ENCODE measurements around the gene CWC27.

GRCh38 chr5:64925123-64925522, 156.4 kb downstream of the CWC27 start:
- TF ChIP-seq CTCF (IDR thresholded peaks at IDR 0.05; ENCODE audit: insufficient read depth, low read length) (no peak), POLR2AphosphoS5 (IDR thresholded peaks at IDR 0.05; ENCODE audit: low read depth) (no peak), REST (IDR thresholded peaks at IDR 0.05; ENCODE audit: insufficient replicate concordance, low read depth) (no peak), SPI1 (IDR thresholded peaks at IDR 0.05; ENCODE audit: borderline replicate concordance, low read depth) (no peak)
